ENCODE results near the gene CROCC2.

GRCh38 chr2:240972201-240972600 lies 66.1 kb downstream of the CROCC2 start:
- TF ChIP-seq RBBP5 (conservative IDR thresholded peaks at IDR 0.05) (no peak), MXI1 (IDR thresholded peaks at IDR 0.05; ENCODE audit: low read depth, low read length) (no peak), BMI1 (IDR thresholded peaks at IDR 0.05; ENCODE audit: borderline replicate concordance) (no peak), SREBF2 (IDR thresholded peaks at IDR 0.05; ENCODE audit: low read length) (no peak), CTCF (IDR thresholded peaks at IDR 0.05 in 2 of 3, conservative IDR thresholded peaks at IDR 0.05 in 1 of 3; ENCODE audit: control insufficient read depth in 2 of 3, extremely low read depth in 1 of 3, insufficient read depth in 1 of 3, low read depth in 3 of 3, low read length in 3 of 3) (no peak), CBX3 (IDR thresholded peaks at IDR 0.05; ENCODE audit: borderline replicate concordance, low read depth) (no peak), USF2 (IDR thresholded peaks at IDR 0.05; ENCODE audit: borderline replicate concordance, low read depth, low read length) (no peak), SMC3 (IDR thresholded peaks at IDR 0.05; ENCODE audit: borderline replicate concordance, low read length) (no peak), NRF1 (conservative IDR thresholded peaks at IDR 0.05; ENCODE audit: low read depth, low read length) (no peak), EZH2 (IDR thresholded peaks at IDR 0.05; ENCODE audit: borderline replicate concordance, control insufficient read depth, low read depth, low read length) (no peak), BCL3 (IDR thresholded peaks at IDR 0.05; ENCODE audit: borderline replicate concordance, insufficient read depth, low read depth, low read length, poor library complexity, severe bottlenecking) (no peak), EGR1 (IDR thresholded peaks at IDR 0.05; ENCODE audit: borderline replicate concordance in 1 of 2, low read depth in 2 of 2, low read length in 2 of 2) (no peak), CHD2 (IDR thresholded peaks at IDR 0.05; ENCODE audit: borderline replicate concordance, low read depth, low read length) (no peak)

All from GM12878 (cell line).